Activated CD8-positive, alpha-beta T cell treated with anti-CD3 and anti-CD28 coated beads for 36 hours (primary cell): ENCODE measurements around the gene KIF6. TPM values are rescaled to one million over a fixed set of nuclear protein-coding genes. Genes with fewer than 3 reads are reported as not detected.
"Not testable (repeated sequence)": the region's sequence is repeated elsewhere in the genome, so short reads cannot be mapped to it uniquely, and the experiment has no call there.

ENCODE experiments used
- ATAC-seq: fragments of 200-7000 bp; cut with Tn5 transposase; one replicate; pipeline ENCODE4 v1.10.0; 2021; ENCODE audit warnings: mild to moderate bottlenecking, moderate library complexity
- CTCF ChIA-PET: fragments of 350-600 bp; sonication (Branson Sonifier 250); formaldehyde crosslinking; loops from one replicate; lab custom pipeline; 2021; ENCODE audit warnings: antibody characterized with exemption; lab: Charles Lee
- POLR2A ChIA-PET: fragments of 350-600 bp; sonication (Branson Sonifier 250); formaldehyde crosslinking; loops from one replicate; lab custom pipeline; 2021; ENCODE audit warnings: antibody characterized with exemption; lab: Charles Lee
- DNase-seq: peaks from one replicate; pipeline ENCODE4 v3.0.0-alpha.2; 2020
- H3K27ac Mint-ChIP-seq: one replicate; pipeline ENCODE4 v1.8.0; 2021; ENCODE audit warnings: mild to moderate bottlenecking, mixed read lengths
- H3K27me3 Mint-ChIP-seq: one replicate; pipeline ENCODE4 v1.8.0; 2021; ENCODE audit warnings: mixed read lengths
- H3K36me3 Mint-ChIP-seq: one replicate; pipeline ENCODE4 v1.8.0; 2021; ENCODE audit warnings: low read depth, mixed read lengths
- H3K4me1 Mint-ChIP-seq: one replicate; pipeline ENCODE4 v1.8.0; 2021; ENCODE audit warnings: low read depth, mixed read lengths
- H3K4me3 Mint-ChIP-seq: one replicate; pipeline ENCODE4 v1.8.0; 2021; ENCODE audit warnings: mild to moderate bottlenecking, moderate library complexity, mixed read lengths
- H3K9me3 Mint-ChIP-seq: one replicate; pipeline ENCODE4 v1.8.0; 2021; ENCODE audit warnings: mixed read lengths
- intact Hi-C: fragments of 100-400 bp; cut with micrococcal nuclease; formaldehyde crosslinking; loops from one replicate; pipeline ENCODE4 v1.10.0; 2022
- total RNA-seq, 2 experiments: library from RNA; stranded (reverse); gene quantifications; one replicate each; pipeline ENCODE4 v1.2.3, GENCODE V29; 2021
- TF ChIP-seq, protein P1 (sequence below): fragments of 200-600 bp; IDR thresholded peaks from one replicate; pipeline ENCODE4 v1.8.0; 2022; ENCODE audit warnings: antibody characterized with exemption, mild to moderate bottlenecking

Gene KIF6
- total RNA-seq, 2 experiments from 2014 or later: 0.13 to 0.14 TPM

DNA sequence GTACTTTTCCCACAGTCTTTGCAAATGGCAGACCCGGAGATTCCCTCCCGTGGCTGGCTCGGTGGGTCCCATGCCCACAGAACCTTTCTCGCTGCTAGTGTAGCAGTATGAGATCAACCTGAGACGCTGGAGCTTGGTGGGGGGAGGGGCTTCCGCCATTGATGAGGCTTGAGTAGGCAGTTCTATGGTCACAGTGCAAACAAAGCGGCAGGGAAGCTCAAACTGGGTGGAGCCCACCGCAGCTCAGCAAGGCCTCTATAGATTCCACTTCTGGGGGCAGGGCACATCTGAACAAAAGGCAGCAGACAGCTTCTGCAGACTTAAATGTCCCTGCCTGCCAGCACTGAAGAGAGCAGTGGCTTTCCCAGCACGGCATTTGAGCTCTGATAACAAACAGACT, 216.7 kb downstream of the KIF6 start:
- peaks cover 15% of the 10 kb centered on the region for H3K27me3 Mint-ChIP-seq
- ATAC-seq: no peak
- CTCF ChIA-PET: no interaction called here
- POLR2A ChIA-PET: no interaction called here
- no peaks in the 10 kb centered on the region for H3K36me3 Mint-ChIP-seq
- intact Hi-C loops: no loop called here
- H3K27ac Mint-ChIP-seq: no peak overlapping the region
- no peak overlapping the region for H3K4me3 Mint-ChIP-seq
- no peaks in the 10 kb centered on the region for H3K4me1 Mint-ChIP-seq
- TF ChIP-seq, protein P1, sequence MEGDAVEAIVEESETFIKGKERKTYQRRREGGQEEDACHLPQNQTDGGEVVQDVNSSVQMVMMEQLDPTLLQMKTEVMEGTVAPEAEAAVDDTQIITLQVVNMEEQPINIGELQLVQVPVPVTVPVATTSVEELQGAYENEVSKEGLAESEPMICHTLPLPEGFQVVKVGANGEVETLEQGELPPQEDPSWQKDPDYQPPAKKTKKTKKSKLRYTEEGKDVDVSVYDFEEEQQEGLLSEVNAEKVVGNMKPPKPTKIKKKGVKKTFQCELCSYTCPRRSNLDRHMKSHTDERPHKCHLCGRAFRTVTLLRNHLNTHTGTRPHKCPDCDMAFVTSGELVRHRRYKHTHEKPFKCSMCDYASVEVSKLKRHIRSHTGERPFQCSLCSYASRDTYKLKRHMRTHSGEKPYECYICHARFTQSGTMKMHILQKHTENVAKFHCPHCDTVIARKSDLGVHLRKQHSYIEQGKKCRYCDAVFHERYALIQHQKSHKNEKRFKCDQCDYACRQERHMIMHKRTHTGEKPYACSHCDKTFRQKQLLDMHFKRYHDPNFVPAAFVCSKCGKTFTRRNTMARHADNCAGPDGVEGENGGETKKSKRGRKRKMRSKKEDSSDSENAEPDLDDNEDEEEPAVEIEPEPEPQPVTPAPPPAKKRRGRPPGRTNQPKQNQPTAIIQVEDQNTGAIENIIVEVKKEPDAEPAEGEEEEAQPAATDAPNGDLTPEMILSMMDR: no peak
- DNase-seq: no peak
- no peaks in the 10 kb centered on the region for H3K9me3 Mint-ChIP-seq

DNA sequence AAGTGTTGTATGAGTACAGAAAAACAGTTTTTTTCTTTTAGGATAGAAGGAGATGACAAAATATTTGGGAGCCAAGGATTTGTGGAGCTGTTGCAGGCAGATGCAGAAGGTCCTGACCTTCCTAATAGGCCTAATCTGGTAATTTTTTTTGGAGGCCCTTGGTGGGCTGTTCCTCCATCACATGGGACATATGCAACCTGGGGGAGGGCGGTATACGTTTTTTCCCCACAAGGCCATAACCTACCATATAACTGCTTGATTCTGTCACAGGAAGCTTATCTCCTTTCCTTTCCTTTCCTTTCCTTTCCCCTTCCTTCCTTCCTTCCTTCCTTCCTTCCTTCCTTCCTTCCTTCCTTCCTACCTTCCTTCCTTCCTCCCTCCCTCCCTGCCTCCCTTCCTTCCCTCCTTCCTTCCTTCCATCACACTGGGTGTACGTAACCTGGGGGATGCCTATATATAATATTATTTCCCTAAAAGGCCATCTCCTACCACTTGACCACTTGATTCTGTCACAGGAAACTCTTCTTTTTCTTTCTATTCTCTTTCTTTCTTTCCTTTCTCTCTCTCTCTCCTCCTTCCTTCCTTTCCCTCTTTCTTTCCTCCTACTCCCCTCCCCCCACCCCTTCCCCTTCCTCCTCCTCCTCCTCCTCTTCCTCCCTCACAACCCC, 217.7 kb downstream of the KIF6 start:
- TF ChIP-seq, protein P1: no peak
- no peak overlapping the region for H3K4me3 Mint-ChIP-seq
- peaks cover 14% of the 10 kb centered on the region for H3K27me3 Mint-ChIP-seq
- no peak for ATAC-seq
- CTCF ChIA-PET: no interaction called here
- peaks cover 6% of the 10 kb centered on the region for H3K9me3 Mint-ChIP-seq
- POLR2A ChIA-PET: no interaction called here
- intact Hi-C loops: no loop called here
- no peaks in the 10 kb centered on the region for H3K36me3 Mint-ChIP-seq
- no peak overlapping the region for H3K27ac Mint-ChIP-seq
- H3K4me1 Mint-ChIP-seq: no peaks in the 10 kb centered on the region
- DNase-seq: no peak

DNA sequence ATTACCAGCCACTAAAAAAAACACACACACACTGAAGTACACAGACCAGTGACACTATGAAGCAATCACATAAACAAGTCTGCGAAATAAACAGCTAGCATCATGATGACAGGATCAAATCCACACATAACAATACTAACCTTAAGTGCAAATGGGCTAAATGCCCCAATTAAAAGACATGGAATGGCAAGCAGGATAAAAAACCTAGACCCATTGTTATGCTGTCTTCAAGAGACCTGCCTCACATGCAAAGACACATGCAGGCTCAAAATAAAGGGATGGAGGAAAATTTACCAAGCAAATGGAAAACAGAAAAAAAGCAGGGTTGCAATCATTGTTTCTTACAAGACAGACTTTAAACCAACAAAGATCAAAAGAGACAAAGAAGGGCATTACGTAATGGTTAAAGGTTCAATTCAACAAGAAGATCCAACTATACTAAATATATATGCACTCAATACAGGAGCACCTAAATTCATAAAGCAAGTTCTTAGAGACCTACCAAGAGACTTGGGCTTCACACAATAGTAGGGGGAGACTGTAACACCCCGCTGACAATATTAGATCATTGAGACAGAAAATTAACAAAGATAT, 222.7 kb downstream of the KIF6 start:
- DNase-seq, H3K36me3 Mint-ChIP-seq, POLR2A ChIA-PET, CTCF ChIA-PET, H3K27ac Mint-ChIP-seq, ATAC-seq, intact Hi-C loops, H3K4me3 Mint-ChIP-seq, H3K4me1 Mint-ChIP-seq: not testable (repeated sequence)
- Mint-ChIP-seq H3K9me3 (peaks cover 21% of the 10 kb centered on the region), H3K27me3 (peaks cover 20% of the 10 kb centered on the region)

DNA sequence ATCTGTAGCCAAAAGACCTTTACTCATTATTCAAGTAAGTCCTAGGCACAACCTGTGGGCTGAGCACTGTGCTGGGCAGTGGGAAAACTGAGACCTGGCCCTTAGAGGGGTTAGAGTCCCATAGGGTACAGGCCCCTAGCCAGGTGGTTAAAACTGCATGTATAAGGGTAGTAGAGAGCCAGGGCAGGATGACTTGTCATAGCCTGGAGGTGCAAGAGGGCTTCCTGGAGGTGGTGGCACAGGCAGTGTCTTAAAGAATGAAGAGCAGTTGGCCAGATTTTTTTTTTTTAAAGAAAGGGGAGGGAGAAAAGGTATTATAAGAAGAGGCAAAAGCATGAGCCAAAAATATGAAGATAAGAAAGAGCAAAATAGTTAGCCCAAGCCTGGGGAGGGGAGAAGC, 226.2 kb downstream of the KIF6 start:
- ATAC-seq (no peak), DNase-seq (no peak)
- TF ChIP-seq, protein P1: no peak
- Mint-ChIP-seq H3K4me1 (no peaks in the 10 kb centered on the region), H3K9me3 (peaks cover 21% of the 10 kb centered on the region), H3K27ac (no peak overlapping the region), H3K4me3 (no peak overlapping the region), H3K27me3 (peaks cover 24% of the 10 kb centered on the region), H3K36me3 (peaks cover 1% of the 10 kb centered on the region)
- CTCF ChIA-PET: interaction anchor here (1.0 kb wide), 1 partner anchor 8 kb away, joined by 3 read pairs; no protein-coding TSS in a partner anchor
- intact Hi-C loops: no loop called here
- POLR2A ChIA-PET: no interaction called here

DNA sequence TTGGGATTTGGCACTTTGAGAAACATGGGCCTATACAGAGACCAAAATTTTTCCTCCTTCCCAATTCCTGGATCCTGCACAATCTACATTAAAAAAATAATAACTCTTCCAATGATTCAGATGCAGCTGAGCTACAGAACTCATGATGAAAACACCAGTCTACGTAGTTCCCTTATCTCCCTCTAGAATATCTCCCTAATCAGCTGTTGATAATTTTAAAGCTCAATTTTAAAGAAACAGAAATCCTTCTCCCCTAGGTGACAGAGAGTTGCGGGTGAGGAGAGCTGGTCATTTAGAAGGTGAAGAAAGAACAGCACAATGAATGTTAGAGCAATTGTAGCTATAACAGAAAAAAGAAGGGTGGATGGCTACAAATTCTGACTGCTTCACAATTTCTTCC, 227.1 kb downstream of the KIF6 start:
- peaks cover 1% of the 10 kb centered on the region for H3K36me3 Mint-ChIP-seq
- H3K27me3 Mint-ChIP-seq: peaks cover 23% of the 10 kb centered on the region
- H3K27ac Mint-ChIP-seq: no peak overlapping the region
- peaks cover 20% of the 10 kb centered on the region for H3K9me3 Mint-ChIP-seq
- ChIA-PET POLR2A (interaction anchor here (0.5 kb wide), 1 partner anchor 60 kb away, joined by 3 read pairs; no protein-coding TSS in a partner anchor), CTCF (no interaction called here)
- intact Hi-C loops: no loop called here
- H3K4me1 Mint-ChIP-seq: no peaks in the 10 kb centered on the region
- no peak overlapping the region for H3K4me3 Mint-ChIP-seq
- TF ChIP-seq, protein P1: no peak
- no peak for ATAC-seq
- DNase-seq: no peak
